ENCODE data around the gene PTPN4. TPM values are rescaled to one million over a fixed set of nuclear protein-coding genes. Genes with fewer than 3 reads are reported as not detected.
"Not testable (repeated sequence)": the region's sequence is repeated elsewhere in the genome, so short reads cannot be mapped to it uniquely, and the experiment has no call there.

PTPN4 gene
- total RNA-seq, 1 experiment from 2014 or later: 60.7 TPM

DNA sequence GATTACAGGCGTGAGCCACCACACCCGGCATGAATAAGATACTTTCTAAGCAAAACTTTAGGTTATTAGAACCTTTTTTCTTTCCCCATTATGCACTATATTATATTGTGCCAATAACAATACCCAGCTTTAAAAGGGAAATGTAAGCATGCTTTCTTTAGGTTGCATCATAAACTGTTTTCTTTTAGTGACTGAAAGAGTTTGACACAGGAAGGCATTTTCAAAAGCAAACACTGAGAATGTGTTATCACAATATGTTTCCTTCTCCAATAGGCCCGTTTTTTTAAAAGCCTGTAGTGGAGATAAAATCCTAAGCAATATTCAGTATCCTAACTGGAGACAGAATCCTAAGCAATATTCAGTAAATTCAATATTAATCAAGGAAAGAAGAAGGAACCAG lies 236.4 kb downstream of the PTPN4 start:
- DNase-seq: no peak
- H4K20me1 ChIP-seq (ENCODE audit: insufficient read depth): no peaks in the 10 kb centered on the region
- H3K4me1 ChIP-seq (replicated peaks; ENCODE audit: insufficient read depth): no peaks in the 10 kb centered on the region
- 0 out of 2 replicates have a peak overlapping the region, but pooled peaks have one; percentile 1 for H3K27ac ChIP-seq
- no peak overlapping the region for H3K4me3 ChIP-seq
- H2AFZ ChIP-seq: no peak overlapping the region; the same call in 1 of the 2 replicates
- no peaks in the 10 kb centered on the region for H3K27me3 ChIP-seq (ENCODE audit: insufficient read depth, low read depth)
- H3K9me2 ChIP-seq (ENCODE audit: insufficient read depth): 0 out of 2 replicates have a peak, but pooled peaks cover 4% of the 10 kb centered on the region
- H3K36me3 ChIP-seq (ENCODE audit: low read depth): no peaks in the 10 kb centered on the region
- no peaks in the 10 kb centered on the region for H3K79me2 ChIP-seq (ENCODE audit: low read depth)
- BruUV-seq (replicated peaks): no TSS peak
- intact Hi-C loops (cut with micrococcal nuclease; ENCODE audit: unreplicated experiment): no loop called here
- H3F3A ChIP-seq (ENCODE audit: insufficient read depth, low read depth): no peaks in the 10 kb centered on the region
- POLR2A ChIA-PET (ENCODE audit: unreplicated experiment): no interaction called here
- TF ChIP-seq, protein P1, sequence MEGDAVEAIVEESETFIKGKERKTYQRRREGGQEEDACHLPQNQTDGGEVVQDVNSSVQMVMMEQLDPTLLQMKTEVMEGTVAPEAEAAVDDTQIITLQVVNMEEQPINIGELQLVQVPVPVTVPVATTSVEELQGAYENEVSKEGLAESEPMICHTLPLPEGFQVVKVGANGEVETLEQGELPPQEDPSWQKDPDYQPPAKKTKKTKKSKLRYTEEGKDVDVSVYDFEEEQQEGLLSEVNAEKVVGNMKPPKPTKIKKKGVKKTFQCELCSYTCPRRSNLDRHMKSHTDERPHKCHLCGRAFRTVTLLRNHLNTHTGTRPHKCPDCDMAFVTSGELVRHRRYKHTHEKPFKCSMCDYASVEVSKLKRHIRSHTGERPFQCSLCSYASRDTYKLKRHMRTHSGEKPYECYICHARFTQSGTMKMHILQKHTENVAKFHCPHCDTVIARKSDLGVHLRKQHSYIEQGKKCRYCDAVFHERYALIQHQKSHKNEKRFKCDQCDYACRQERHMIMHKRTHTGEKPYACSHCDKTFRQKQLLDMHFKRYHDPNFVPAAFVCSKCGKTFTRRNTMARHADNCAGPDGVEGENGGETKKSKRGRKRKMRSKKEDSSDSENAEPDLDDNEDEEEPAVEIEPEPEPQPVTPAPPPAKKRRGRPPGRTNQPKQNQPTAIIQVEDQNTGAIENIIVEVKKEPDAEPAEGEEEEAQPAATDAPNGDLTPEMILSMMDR (conservative IDR thresholded peaks at IDR 0.05): no peak
- TF ChIP-seq EZH2 (IDR thresholded peaks at IDR 0.05; ENCODE audit: low read depth): no peak
- H3K4me2 ChIP-seq: no peak overlapping the region
- no peaks in the 10 kb centered on the region for H3K9me3 ChIP-seq (ENCODE audit: insufficient read depth, low read depth)
- CTCF ChIA-PET: no interaction called here

DNA sequence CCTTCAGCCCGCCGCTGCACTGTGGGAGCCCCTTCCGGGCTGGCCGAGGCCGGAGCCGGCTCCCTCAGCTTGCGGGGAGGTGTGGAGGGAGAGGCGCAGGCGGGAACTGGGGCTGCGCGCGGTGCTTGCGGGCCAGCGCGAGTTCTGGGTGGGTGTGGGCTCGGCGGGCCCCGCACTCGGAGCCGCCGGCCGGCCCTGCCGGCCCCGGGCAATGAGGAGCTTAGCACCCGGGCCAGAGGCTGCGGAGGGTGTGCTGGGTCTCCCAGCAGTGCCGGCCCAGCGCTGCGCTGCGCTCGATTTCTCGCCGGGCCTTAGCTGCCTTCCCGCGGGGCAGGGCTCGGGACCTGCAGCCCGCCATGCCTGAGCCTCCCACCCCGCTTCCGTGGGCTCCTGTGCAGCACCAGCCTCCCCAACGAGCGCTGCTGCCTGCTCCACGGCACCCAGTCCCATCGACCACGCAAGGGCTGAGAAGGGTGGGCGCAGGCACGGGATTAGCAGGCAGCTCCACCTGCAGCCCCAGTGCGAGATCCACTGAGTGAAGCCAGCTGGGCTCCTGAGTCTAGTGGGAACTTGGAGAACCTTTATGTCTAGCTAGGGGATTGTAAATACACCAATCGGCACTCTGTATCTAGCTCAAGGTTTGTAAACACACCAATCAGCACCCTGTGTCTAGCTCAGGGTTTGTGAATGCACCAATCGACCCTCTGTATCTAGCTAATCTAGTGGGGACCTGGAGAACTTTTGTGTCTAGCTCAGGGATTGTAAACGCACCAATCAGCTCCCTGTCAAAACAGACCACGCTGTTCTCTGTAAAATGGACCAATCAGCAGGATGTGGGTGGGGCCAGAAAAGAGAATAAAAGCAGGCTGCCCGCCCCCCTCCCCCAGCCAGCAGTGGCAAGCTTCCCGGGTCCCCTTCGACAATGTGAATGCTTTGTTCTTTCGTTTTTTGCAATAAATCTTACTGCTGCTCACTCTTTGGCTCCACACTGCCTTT lies 237.5 kb downstream of the PTPN4 start:
- H3K9me2 ChIP-seq (ENCODE audit: insufficient read depth); H3K4me3 ChIP-seq; H3K4me1 ChIP-seq (replicated peaks; ENCODE audit: insufficient read depth); H3F3A ChIP-seq (ENCODE audit: insufficient read depth, low read depth); H3K36me3 ChIP-seq (ENCODE audit: low read depth); BruUV-seq (replicated peaks); H3K27ac ChIP-seq; CTCF ChIA-PET; H3K79me2 ChIP-seq (ENCODE audit: low read depth); H2AFZ ChIP-seq; H3K4me2 ChIP-seq; DNase-seq; H3K9me3 ChIP-seq (ENCODE audit: insufficient read depth, low read depth); intact Hi-C loops (cut with micrococcal nuclease; ENCODE audit: unreplicated experiment); H4K20me1 ChIP-seq (ENCODE audit: insufficient read depth); H3K27me3 ChIP-seq (ENCODE audit: insufficient read depth, low read depth): not testable (repeated sequence)
- POLR2A ChIA-PET (ENCODE audit: unreplicated experiment): interaction anchor here (0.7 kb wide), 1 partner anchor 1125 kb away, joined by 3 read pairs; no protein-coding TSS in a partner anchor

DNA sequence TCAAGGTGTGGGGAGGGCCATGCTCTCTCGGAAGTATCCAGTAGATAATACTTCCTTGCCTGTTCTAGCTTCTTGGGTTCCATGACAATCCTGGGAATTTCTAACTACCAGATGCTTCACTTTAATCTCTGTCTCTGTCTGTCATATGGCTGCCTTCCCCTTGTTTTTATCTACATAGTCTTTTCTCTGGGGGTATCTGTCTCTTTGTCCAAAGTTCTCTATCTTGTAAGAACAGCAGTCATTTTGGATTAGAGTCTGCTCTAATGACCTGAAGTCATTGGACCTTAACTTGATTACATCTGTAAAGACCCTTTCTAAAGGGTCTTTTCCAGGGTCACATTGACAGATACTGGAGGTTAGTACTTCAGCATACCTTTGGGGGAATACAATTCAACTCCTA lies 241.7 kb downstream of the PTPN4 start:
- H3K9me2 ChIP-seq (ENCODE audit: insufficient read depth): no peaks in the 10 kb centered on the region
- no peaks in the 10 kb centered on the region for H3K79me2 ChIP-seq (ENCODE audit: low read depth)
- ChIA-PET CTCF (no interaction called here), POLR2A (ENCODE audit: unreplicated experiment) (no interaction called here)
- BruUV-seq (replicated peaks): no TSS peak
- no peak overlapping the region for H3K27ac ChIP-seq
- no peak overlapping the region for H3K4me3 ChIP-seq
- intact Hi-C loops (cut with micrococcal nuclease; ENCODE audit: unreplicated experiment): no loop called here
- H4K20me1 ChIP-seq (ENCODE audit: insufficient read depth): no peaks in the 10 kb centered on the region
- H3F3A ChIP-seq (ENCODE audit: insufficient read depth, low read depth): no peaks in the 10 kb centered on the region
- TF ChIP-seq, protein P1 (conservative IDR thresholded peaks at IDR 0.05): no peak
- no peak for TF ChIP-seq EZH2 (IDR thresholded peaks at IDR 0.05; ENCODE audit: low read depth)
- H3K4me2 ChIP-seq: no peak overlapping the region
- no peak overlapping the region for H2AFZ ChIP-seq
- no peaks in the 10 kb centered on the region for H3K9me3 ChIP-seq (ENCODE audit: insufficient read depth, low read depth)
- H3K4me1 ChIP-seq (replicated peaks; ENCODE audit: insufficient read depth): no peaks in the 10 kb centered on the region
- no peaks in the 10 kb centered on the region for H3K27me3 ChIP-seq (ENCODE audit: insufficient read depth, low read depth)
- DNase-seq: no peak
- H3K36me3 ChIP-seq (ENCODE audit: low read depth): no peaks in the 10 kb centered on the region

Measured in PC-9 (cell line).